Measurements from ENCODE around the gene ZDHHC1. TPM values are rescaled to one million over a fixed set of nuclear protein-coding genes. Genes with fewer than 3 reads are reported as not detected.
"Not testable (repeated sequence)": the region's sequence is repeated elsewhere in the genome, so short reads cannot be mapped to it uniquely, and the experiment has no call there.

The ZDHHC1 gene
- total RNA-seq, 4 donors from 2014 or later, result 11.6 to 27.5 (median 20.8) TPM

DNA sequence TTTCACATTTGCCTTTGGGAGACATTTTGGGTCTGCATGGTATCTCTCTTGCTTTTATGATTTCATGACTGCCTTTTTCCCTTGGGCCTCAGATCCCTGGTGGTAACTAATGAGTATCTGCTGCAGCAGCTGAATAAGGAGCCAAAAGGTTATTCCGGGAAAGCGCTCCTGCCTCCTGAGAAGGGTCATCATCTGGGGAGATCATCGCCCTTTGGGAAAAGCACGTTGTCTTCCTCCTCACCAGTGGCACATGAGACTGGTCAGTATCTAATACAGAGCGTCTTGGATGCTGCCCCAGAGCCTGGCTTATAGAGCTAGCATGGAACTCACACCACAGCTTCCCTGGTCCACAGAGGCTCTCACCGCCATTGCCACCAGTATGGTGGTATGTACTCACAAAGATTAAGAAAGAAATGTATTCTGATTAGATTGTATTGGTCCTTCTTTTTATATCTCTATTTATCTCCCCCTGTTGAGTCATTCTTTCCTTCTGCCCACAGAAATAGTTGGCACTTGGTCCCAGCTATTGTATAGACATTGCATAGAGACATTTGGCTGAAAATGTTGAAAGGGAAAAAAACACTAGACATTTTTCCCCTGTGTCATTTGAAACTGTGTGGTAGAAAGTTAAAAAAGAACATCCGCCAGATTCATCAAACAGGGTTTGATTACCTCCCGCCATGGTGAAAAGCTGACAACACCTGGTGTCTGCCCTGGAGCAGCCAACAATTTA, 31.3 kb downstream of the ZDHHC1 start:
- H3K9me3 ChIP-seq, result no peaks in the 10 kb centered on the region
- no peaks in the 10 kb centered on the region for H3K27me3 ChIP-seq
- H3K27ac ChIP-seq (replicated peaks in 1 of 4), result no peak overlapping the region
- peaks cover 0 to 16% (median 0%) of the 10 kb centered on the region in 4 donors for H3K36me3 ChIP-seq
- WGBS, result 71% methylated on average over 8 of the region's 8 CpGs
- intact Hi-C loops (cut with DNase I), result no loop called here
- H3K4me3 ChIP-seq, result no peak overlapping the region
- no peak for DNase-seq (ENCODE audit: extremely low spot score)
- H3K4me1 ChIP-seq, result peaks cover 0 to 10% (median 8%) of the 10 kb centered on the region in 4 donors
- TF ChIP-seq EP300 (IDR thresholded peaks at IDR 0.05), result no peak

DNA sequence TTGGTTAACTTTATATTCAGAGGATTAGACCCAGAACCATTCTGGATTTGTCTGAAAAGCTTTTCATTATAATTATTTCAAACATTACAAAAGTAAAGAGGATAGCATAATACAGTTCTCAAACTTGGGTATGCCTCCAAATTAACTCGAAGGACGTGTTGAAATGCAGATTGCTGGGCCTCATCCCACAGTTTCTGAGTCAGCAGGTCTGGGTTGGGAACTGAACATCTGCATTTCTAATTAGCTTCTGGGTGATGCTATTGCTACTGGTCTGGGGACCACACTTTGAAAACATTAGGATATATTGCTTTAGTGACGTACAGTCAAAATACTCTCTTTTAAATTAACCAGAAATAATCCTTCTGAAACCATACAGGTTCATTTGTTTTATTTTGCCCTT, 33.0 kb downstream of the ZDHHC1 start:
- 86% methylated on average over 3 of the region's 3 CpGs for WGBS
- H3K4me3 ChIP-seq, result no peak overlapping the region
- no peaks in the 10 kb centered on the region for H3K27me3 ChIP-seq
- no peak overlapping the region for H3K27ac ChIP-seq (replicated peaks in 1 of 4)
- no peaks in the 10 kb centered on the region for H3K9me3 ChIP-seq
- DNase-seq (ENCODE audit: extremely low spot score), result no peak
- intact Hi-C loops (cut with DNase I), result no loop called here
- H3K36me3 ChIP-seq, result peaks cover 0 to 7% (median 0%) of the 10 kb centered on the region in 4 donors
- H3K4me1 ChIP-seq, result peaks cover 0 to 8% (median 0%) of the 10 kb centered on the region in 4 donors
- TF ChIP-seq POLR2A (IDR thresholded peaks at IDR 0.05; ENCODE audit: low read depth) (no peak), EP300 (IDR thresholded peaks at IDR 0.05) (no peak), POLR2AphosphoS5 (IDR thresholded peaks at IDR 0.05) (no peak)
- TF ChIP-seq, protein P1, sequence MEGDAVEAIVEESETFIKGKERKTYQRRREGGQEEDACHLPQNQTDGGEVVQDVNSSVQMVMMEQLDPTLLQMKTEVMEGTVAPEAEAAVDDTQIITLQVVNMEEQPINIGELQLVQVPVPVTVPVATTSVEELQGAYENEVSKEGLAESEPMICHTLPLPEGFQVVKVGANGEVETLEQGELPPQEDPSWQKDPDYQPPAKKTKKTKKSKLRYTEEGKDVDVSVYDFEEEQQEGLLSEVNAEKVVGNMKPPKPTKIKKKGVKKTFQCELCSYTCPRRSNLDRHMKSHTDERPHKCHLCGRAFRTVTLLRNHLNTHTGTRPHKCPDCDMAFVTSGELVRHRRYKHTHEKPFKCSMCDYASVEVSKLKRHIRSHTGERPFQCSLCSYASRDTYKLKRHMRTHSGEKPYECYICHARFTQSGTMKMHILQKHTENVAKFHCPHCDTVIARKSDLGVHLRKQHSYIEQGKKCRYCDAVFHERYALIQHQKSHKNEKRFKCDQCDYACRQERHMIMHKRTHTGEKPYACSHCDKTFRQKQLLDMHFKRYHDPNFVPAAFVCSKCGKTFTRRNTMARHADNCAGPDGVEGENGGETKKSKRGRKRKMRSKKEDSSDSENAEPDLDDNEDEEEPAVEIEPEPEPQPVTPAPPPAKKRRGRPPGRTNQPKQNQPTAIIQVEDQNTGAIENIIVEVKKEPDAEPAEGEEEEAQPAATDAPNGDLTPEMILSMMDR (IDR thresholded peaks at IDR 0.05), result no peak

DNA sequence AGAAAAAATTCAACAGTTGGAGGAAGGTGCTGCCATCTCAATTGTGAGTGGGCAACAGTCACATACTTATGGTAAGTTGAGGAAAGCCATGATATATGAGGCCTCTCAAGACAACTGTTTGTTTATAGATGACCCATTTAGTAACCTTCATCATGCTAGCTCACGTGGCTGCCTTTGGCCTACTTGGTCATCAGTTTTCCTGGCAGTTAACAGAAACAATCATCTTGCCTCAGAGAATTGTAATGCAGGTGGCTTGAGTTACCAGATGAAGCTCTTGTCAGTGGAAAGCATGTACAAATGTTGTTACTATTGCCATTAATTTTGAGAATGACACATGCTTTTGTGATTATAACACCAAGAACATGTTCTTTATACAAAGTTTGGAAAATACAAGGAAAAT, 37.6 kb downstream of the ZDHHC1 start:
- H3K4me3 ChIP-seq, result no peak overlapping the region
- TF ChIP-seq EP300 (IDR thresholded peaks at IDR 0.05), result no peak
- TF ChIP-seq, protein P1 (IDR thresholded peaks at IDR 0.05), result no peak
- TF ChIP-seq POLR2AphosphoS5 (IDR thresholded peaks at IDR 0.05), result no peak
- TF ChIP-seq POLR2A (IDR thresholded peaks at IDR 0.05; ENCODE audit: low read depth), result no peak
- no peaks in the 10 kb centered on the region for H3K27me3 ChIP-seq
- WGBS, result 62% methylated on average over 1 of the region's 1 CpG
- peaks cover 0 to 8% (median 0%) of the 10 kb centered on the region in 4 donors for H3K4me1 ChIP-seq
- intact Hi-C loops (cut with DNase I), result no loop called here
- no peak for DNase-seq (ENCODE audit: extremely low spot score)
- H3K36me3 ChIP-seq, result no peaks in the 10 kb centered on the region
- no peaks in the 10 kb centered on the region for H3K9me3 ChIP-seq
- H3K27ac ChIP-seq (replicated peaks in 1 of 4), result no peak overlapping the region

DNA sequence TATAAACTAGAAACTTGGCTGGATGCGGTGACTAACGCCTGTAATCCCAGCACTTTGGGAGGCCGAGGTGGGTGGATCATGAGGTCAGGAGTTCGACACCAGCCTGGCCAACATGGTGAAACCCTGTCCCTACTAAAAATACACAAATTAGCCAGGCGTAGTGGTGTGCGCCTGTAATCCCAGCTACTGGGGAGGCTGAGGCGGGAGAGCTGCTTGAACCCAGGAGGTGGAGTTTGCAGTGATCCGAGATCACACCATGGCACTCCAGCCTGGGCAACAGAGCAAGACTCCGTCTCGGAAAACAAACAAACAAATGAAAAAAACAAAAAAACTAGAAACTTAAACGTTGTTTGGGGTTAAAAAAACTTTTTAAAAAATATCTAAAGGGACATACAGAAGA, 40.3 kb downstream of the ZDHHC1 start:
- H3K9me3 ChIP-seq; H3K27me3 ChIP-seq; H3K36me3 ChIP-seq; H3K27ac ChIP-seq (replicated peaks in 1 of 4); H3K4me3 ChIP-seq; DNase-seq (ENCODE audit: extremely low spot score); H3K4me1 ChIP-seq; intact Hi-C loops (cut with DNase I): not testable (repeated sequence)
- 93% methylated on average over 11 of the region's 11 CpGs for WGBS

DNA sequence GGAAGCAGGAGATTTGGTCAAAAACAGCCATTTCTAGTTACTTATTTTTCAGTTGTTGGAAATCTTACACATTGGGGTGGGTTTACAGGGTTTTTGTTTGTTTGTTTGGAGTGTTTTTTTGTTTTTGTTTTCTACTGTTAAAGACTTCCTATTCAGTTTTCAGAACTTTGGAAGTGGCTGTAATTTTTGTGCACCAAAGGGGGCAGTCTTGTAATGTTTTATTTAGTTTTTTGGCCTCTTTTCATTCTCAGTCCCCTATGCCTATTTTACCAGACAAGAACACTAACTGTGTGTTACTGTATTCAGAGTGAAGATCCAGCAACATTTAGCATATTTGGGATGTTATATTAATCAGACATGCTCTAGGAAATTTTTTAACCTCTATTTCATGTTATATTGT, 43.6 kb downstream of the ZDHHC1 start:
- Histone ChIP-seq H3K27me3 (no peaks in the 10 kb centered on the region), H3K36me3 (no peaks in the 10 kb centered on the region), H3K4me3 (no peak overlapping the region), H3K9me3 (no peaks in the 10 kb centered on the region), H3K27ac (replicated peaks in 1 of 4) (no peak overlapping the region), H3K4me1 (no peaks in the 10 kb centered on the region)
- TF ChIP-seq EP300 (IDR thresholded peaks at IDR 0.05) (no peak), POLR2A (IDR thresholded peaks at IDR 0.05; ENCODE audit: low read depth) (no peak), POLR2AphosphoS5 (IDR thresholded peaks at IDR 0.05) (no peak)
- TF ChIP-seq, protein P1 (IDR thresholded peaks at IDR 0.05), result peak; percentile 61 to 62 (median 61)
- DNase-seq (ENCODE audit: extremely low spot score), result no peak
- intact Hi-C loops (cut with DNase I), result loop anchor here (5.0 kb wide), 1 partner anchor 45 kb away; the partner anchor contains the start of gene ZDHHC1

DNA sequence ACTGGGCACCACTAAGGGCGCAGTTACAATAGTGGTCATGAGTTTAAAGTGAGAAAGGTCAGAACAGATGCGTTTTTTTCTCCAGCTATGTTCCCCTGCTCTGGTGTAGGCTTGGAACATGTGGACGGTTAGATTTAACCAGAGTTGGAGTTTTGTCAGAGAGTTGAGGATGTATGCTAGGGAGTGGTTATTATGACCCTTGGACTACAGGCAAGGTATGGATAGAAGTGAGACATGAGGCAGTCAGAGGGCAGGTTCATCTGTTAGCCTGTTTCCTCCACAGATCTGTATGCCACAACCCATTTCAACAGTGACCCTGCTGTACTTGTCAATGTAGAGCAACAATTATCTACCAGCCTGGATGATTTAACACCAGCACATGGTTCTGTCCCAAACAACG, 45.6 kb downstream of the ZDHHC1 start:
- Histone ChIP-seq H3K36me3 (no peaks in the 10 kb centered on the region), H3K4me1 (no peaks in the 10 kb centered on the region), H3K27me3 (no peaks in the 10 kb centered on the region), H3K27ac (replicated peaks in 1 of 4) (no peak overlapping the region), H3K4me3 (no peak overlapping the region), H3K9me3 (no peaks in the 10 kb centered on the region)
- intact Hi-C loops (cut with DNase I), result loop anchor here (5.0 kb wide), 1 partner anchor 47 kb away; the partner anchor contains the start of gene ZDHHC1
- DNase-seq (ENCODE audit: extremely low spot score), result peak; percentile 0
- TF ChIP-seq, protein P1 (IDR thresholded peaks at IDR 0.05), result no peak
- no peak for TF ChIP-seq POLR2A (IDR thresholded peaks at IDR 0.05; ENCODE audit: low read depth)
- TF ChIP-seq EP300 (IDR thresholded peaks at IDR 0.05), result no peak
- no peak for TF ChIP-seq POLR2AphosphoS5 (IDR thresholded peaks at IDR 0.05)
- WGBS, result 91% methylated on average over 4 of the region's 4 CpGs
